T-helper 2 cell treated with Interferon-gamma antibody and Interleukin-4, amounts not matched to agents 5 μg/mL and 100 μg/mL, for 36 hours (primary cell): Measurements from ENCODE around the gene KCNJ18.
"Not testable (repeated sequence)": the region's sequence is repeated elsewhere in the genome, so short reads cannot be mapped to it uniquely, and the experiment has no call there.

ENCODE experiments used
- DNase-seq: peaks from one replicate; pipeline ENCODE4 v3.0.0; 2021; ENCODE audit warnings: low spot score
- H3K27ac Mint-ChIP-seq: one replicate; pipeline ENCODE4 v1.8.0; 2021; ENCODE audit warnings: mild to moderate bottlenecking, mixed read lengths
- H3K27me3 Mint-ChIP-seq: one replicate; pipeline ENCODE4 v1.8.0; 2021; ENCODE audit warnings: low read depth, mixed read lengths
- H3K36me3 Mint-ChIP-seq: one replicate; pipeline ENCODE4 v1.8.0; 2021; ENCODE audit warnings: low read depth, mixed read lengths
- H3K4me1 Mint-ChIP-seq: one replicate; pipeline ENCODE4 v1.8.0; 2021; ENCODE audit warnings: low read depth, mixed read lengths
- H3K4me3 Mint-ChIP-seq: one replicate; pipeline ENCODE4 v1.8.0; 2022; ENCODE audit warnings: mild to moderate bottlenecking, moderate library complexity, mixed read lengths
- H3K9me3 Mint-ChIP-seq: one replicate; pipeline ENCODE4 v1.8.0; 2021; ENCODE audit warnings: mixed read lengths

KCNJ18 gene

GRCh38 chr17:21667413-21668117, 24.8 kb upstream of the KCNJ18 start:
- not testable (repeated sequence) for H3K4me3 Mint-ChIP-seq, DNase-seq, H3K4me1 Mint-ChIP-seq, H3K27me3 Mint-ChIP-seq, H3K36me3 Mint-ChIP-seq, H3K27ac Mint-ChIP-seq
- peaks cover 21% of the 10 kb centered on the region for H3K9me3 Mint-ChIP-seq

- not testable (repeated sequence) for DNase-seq, H3K27me3 Mint-ChIP-seq, H3K36me3 Mint-ChIP-seq, H3K4me1 Mint-ChIP-seq, H3K4me3 Mint-ChIP-seq, H3K27ac Mint-ChIP-seq
- H3K9me3 Mint-ChIP-seq, result peaks cover 21% of the 10 kb centered on the region
These were observed 24.2 kb upstream of the KCNJ18 start for GRCh38 chr17:21668118-21668488.

GRCh38 chr17:21668746-21669508, 23.4 kb upstream of the KCNJ18 start:
- not testable (repeated sequence) for H3K4me1 Mint-ChIP-seq, H3K36me3 Mint-ChIP-seq
- peaks cover 21% of the 10 kb centered on the region for H3K9me3 Mint-ChIP-seq

GRCh38 chr17:21669616-21670360, 22.5 kb upstream of the KCNJ18 start:
- peaks cover 17% of the 10 kb centered on the region for H3K9me3 Mint-ChIP-seq
- H3K4me3 Mint-ChIP-seq, H3K27me3 Mint-ChIP-seq, H3K36me3 Mint-ChIP-seq, DNase-seq, H3K27ac Mint-ChIP-seq, H3K4me1 Mint-ChIP-seq: not testable (repeated sequence)

More at GRCh38 chr17:21668746-21669508, 23.4 kb upstream of the KCNJ18 start:
- H3K27ac Mint-ChIP-seq, H3K27me3 Mint-ChIP-seq, H3K4me3 Mint-ChIP-seq, DNase-seq: not testable (repeated sequence)

- H3K36me3 Mint-ChIP-seq, H3K27ac Mint-ChIP-seq, H3K4me3 Mint-ChIP-seq, DNase-seq, H3K27me3 Mint-ChIP-seq, H3K4me1 Mint-ChIP-seq: not testable (repeated sequence)
- H3K9me3 Mint-ChIP-seq, result peaks cover 11% of the 10 kb centered on the region
These were observed 21.8 kb upstream of the KCNJ18 start for GRCh38 chr17:21670361-21671155.

GRCh38 chr17:21671437-21671836, 20.9 kb upstream of the KCNJ18 start:
- H3K9me3 Mint-ChIP-seq, result peaks cover 11% of the 10 kb centered on the region
- not testable (repeated sequence) for H3K36me3 Mint-ChIP-seq, DNase-seq, H3K4me3 Mint-ChIP-seq, H3K4me1 Mint-ChIP-seq, H3K27me3 Mint-ChIP-seq, H3K27ac Mint-ChIP-seq

GRCh38 chr17:21671871-21672270, 20.5 kb upstream of the KCNJ18 start:
- DNase-seq, H3K27ac Mint-ChIP-seq, H3K27me3 Mint-ChIP-seq, H3K9me3 Mint-ChIP-seq, H3K36me3 Mint-ChIP-seq, H3K4me3 Mint-ChIP-seq, H3K4me1 Mint-ChIP-seq: not testable (repeated sequence)

- H3K9me3 Mint-ChIP-seq, H3K27ac Mint-ChIP-seq, H3K36me3 Mint-ChIP-seq, DNase-seq, H3K4me1 Mint-ChIP-seq, H3K4me3 Mint-ChIP-seq, H3K27me3 Mint-ChIP-seq: not testable (repeated sequence)
These were observed 18.7 kb upstream of the KCNJ18 start for GRCh38 chr17:21673451-21674241.

GRCh38 chr17:21674242-21674731, 18.0 kb upstream of the KCNJ18 start:
- DNase-seq, result no peak
- H3K27ac Mint-ChIP-seq, result no peak overlapping the region
- H3K4me1 Mint-ChIP-seq, result no peaks in the 10 kb centered on the region
- H3K27me3 Mint-ChIP-seq, result no peaks in the 10 kb centered on the region
- H3K4me3 Mint-ChIP-seq, result no peak overlapping the region
- no peaks in the 10 kb centered on the region for H3K36me3 Mint-ChIP-seq
- H3K9me3 Mint-ChIP-seq, result peaks cover 7% of the 10 kb centered on the region

GRCh38 chr17:21674891-21675738, 17.2 kb upstream of the KCNJ18 start:
- H3K9me3 Mint-ChIP-seq, H3K4me1 Mint-ChIP-seq, H3K36me3 Mint-ChIP-seq, DNase-seq, H3K4me3 Mint-ChIP-seq, H3K27me3 Mint-ChIP-seq, H3K27ac Mint-ChIP-seq: not testable (repeated sequence)

- not testable (repeated sequence) for H3K27ac Mint-ChIP-seq, H3K36me3 Mint-ChIP-seq, H3K9me3 Mint-ChIP-seq, H3K4me3 Mint-ChIP-seq, H3K27me3 Mint-ChIP-seq, H3K4me1 Mint-ChIP-seq, DNase-seq
These were observed 16.6 kb upstream of the KCNJ18 start for GRCh38 chr17:21675739-21676130.

GRCh38 chr17:21676281-21677111, 15.8 kb upstream of the KCNJ18 start:
- H3K27me3 Mint-ChIP-seq, result no peaks in the 10 kb centered on the region
- no peaks in the 10 kb centered on the region for H3K4me1 Mint-ChIP-seq
- no peak overlapping the region for H3K27ac Mint-ChIP-seq
- no peaks in the 10 kb centered on the region for H3K36me3 Mint-ChIP-seq
- H3K9me3 Mint-ChIP-seq, result peaks cover 7% of the 10 kb centered on the region
- no peak overlapping the region for H3K4me3 Mint-ChIP-seq
- DNase-seq, result no peak
